Measurements from ENCODE around the gene GARS1. TPM values are rescaled to one million over a fixed set of nuclear protein-coding genes. Genes with fewer than 3 reads are reported as not detected.

The GARS1 gene
- total and polyA plus RNA-seq, 8 donors, result 71.2 to 131 (median 78.8) TPM

- Histone ChIP-seq H3K9me3 (no peaks in the 10 kb centered on the region), H3K36me3 (peaks cover 0 to 36% of the 10 kb centered on the region in 2 donors), H3K4me3 (no peak overlapping the region), H3K4me1 (no peaks in the 10 kb centered on the region), H3K27ac (no peak overlapping the region), H3K27me3 (no peaks in the 10 kb centered on the region)
- TF ChIP-seq CTCF (IDR thresholded peaks at IDR 0.05), result no peak
- intact Hi-C loops (cut with DNase I), result no loop called here
- DNase-seq (no peak), ATAC-seq (no peak)
Observed at GRCh38 chr7:30644286-30644955, 49.7 kb downstream of the GARS1 start.

- intact Hi-C loops (cut with DNase I), result no loop called here
- no peaks in the 10 kb centered on the region for H3K9me3 ChIP-seq
- TF ChIP-seq CTCF (IDR thresholded peaks at IDR 0.05), result no peak
- H3K27ac ChIP-seq, result no peak overlapping the region
- no peaks in the 10 kb centered on the region for H3K4me1 ChIP-seq
- H3K27me3 ChIP-seq, result no peaks in the 10 kb centered on the region
- ATAC-seq (no peak), DNase-seq (no peak)
- H3K4me3 ChIP-seq, result no peak overlapping the region
- H3K36me3 ChIP-seq, result peaks cover 0 to 36% of the 10 kb centered on the region in 2 donors
Observed at GRCh38 chr7:30645661-30646060, 51.0 kb downstream of the GARS1 start.

GRCh38 chr7:30646154-30646553 lies 51.5 kb downstream of the GARS1 start:
- H3K9me3 ChIP-seq, result no peaks in the 10 kb centered on the region

GRCh38 chr7:30647589-30648364 lies 53.1 kb downstream of the GARS1 start:
- DNase-seq (no peak), ATAC-seq (no peak)
- intact Hi-C loops (cut with DNase I), result no loop called here
- Histone ChIP-seq H3K4me1 (no peaks in the 10 kb centered on the region), H3K4me3 (no peak overlapping the region), H3K36me3 (peaks cover 0 to 32% of the 10 kb centered on the region in 2 donors), H3K27me3 (no peaks in the 10 kb centered on the region), H3K27ac (no peak overlapping the region), H3K9me3 (no peaks in the 10 kb centered on the region)
- no peak for TF ChIP-seq CTCF (IDR thresholded peaks at IDR 0.05)

More at GRCh38 chr7:30646154-30646553, 51.5 kb downstream of the GARS1 start:
- Histone ChIP-seq H3K27me3 (no peaks in the 10 kb centered on the region), H3K36me3 (peaks cover 0 to 36% of the 10 kb centered on the region in 2 donors), H3K4me3 (no peak overlapping the region), H3K4me1 (no peaks in the 10 kb centered on the region), H3K27ac (no peak overlapping the region)
- DNase-seq (no peak), ATAC-seq (no peak)
- intact Hi-C loops (cut with DNase I), result no loop called here
- TF ChIP-seq CTCF (IDR thresholded peaks at IDR 0.05), result no peak

GRCh38 chr7:30648744-30649540 lies 54.3 kb downstream of the GARS1 start:
- ATAC-seq (no peak), DNase-seq (no peak)
- intact Hi-C loops (cut with DNase I), result no loop called here
- no peaks in the 10 kb centered on the region for H3K27me3 ChIP-seq
- TF ChIP-seq CTCF (IDR thresholded peaks at IDR 0.05), result no peak
- H3K27ac ChIP-seq, result no peak overlapping the region
- peaks cover 0 to 22% of the 10 kb centered on the region in 2 donors for H3K36me3 ChIP-seq
- H3K9me3 ChIP-seq, result no peaks in the 10 kb centered on the region
- no peak overlapping the region for H3K4me3 ChIP-seq
- no peaks in the 10 kb centered on the region for H3K4me1 ChIP-seq

All from left lung (tissue), 10 donors.